SKM-1 (cell line): Measurements from ENCODE around the gene TSN.
"Not testable (repeated sequence)": the region's sequence is repeated elsewhere in the genome, so short reads cannot be mapped to it uniquely, and the experiment has no call there.

Experiments
- DNase-seq: peaks from one replicate; lab custom pipeline; 2025; ENCODE audit not compliant: unreplicated experiment; lab: John Stamatoyannopoulos, UW

TSN gene

DNA sequence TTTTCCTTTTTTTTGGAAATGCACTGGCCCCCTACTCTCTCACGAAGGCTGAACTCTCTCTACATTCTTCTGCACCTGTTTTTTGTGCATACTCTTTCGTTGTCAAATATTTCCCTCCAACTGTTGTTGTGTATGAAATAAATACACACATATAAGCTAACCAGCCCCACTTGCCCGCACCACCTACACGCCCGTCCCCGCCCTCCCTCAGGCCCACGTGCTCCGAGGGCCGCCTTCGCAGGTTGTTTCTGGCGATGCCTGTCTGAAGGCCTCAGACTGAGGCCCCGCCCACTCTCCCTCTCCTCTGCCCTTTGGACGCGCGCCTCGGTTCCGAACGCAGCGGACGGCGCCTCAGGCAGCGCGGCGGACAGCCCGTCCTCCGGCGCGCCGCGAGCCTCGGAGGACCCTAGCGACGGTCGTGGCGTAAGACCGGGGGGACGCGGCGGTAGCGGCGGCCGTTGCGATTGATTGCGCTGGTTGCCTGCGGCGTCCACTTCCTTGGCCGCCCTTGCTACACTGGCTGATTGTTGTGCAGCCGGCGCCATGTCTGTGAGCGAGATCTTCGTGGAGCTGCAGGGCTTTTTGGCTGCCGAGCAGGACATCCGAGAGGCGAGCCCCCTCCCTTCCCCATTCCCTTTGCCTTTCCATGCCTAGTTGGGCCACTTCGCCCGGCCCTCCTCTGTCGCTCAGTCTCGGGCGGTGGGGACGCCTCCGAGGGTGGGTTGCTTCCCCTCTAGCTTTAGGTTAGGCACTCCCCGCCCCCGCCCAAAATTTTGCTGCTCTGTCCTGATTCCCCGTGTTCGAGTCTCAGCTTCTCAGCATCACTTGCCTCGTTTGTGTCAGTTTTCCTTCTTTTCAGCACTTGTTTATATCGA lies at the start of gene TSN:
TSN (plus strand) TSS at position 415 of the 875 bp plus-strand sequence; CDS start at position 544, 129 bp downstream.
- DNase-seq = peak; percentile 96

DNA sequence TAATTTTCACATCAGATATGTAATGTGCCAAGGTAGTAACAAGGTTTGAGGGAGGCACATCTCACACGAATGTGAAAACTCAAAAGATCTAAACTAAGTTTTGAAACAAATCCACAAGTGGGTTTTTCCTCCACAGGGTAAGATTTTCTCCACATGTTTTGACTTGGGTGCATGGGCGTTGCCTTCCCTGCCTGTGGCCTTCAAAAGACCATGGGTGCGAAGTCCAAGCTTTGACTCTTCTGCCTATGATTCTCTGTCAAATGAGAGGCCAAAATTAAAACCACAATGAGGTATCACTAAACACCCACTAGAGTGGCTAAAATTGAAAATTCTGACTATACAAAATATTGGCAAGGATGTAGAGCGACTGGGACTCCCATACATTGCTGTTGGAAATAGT lies 49.5 kb upstream of the TSN start:
- DNase-seq = no peak

DNA sequence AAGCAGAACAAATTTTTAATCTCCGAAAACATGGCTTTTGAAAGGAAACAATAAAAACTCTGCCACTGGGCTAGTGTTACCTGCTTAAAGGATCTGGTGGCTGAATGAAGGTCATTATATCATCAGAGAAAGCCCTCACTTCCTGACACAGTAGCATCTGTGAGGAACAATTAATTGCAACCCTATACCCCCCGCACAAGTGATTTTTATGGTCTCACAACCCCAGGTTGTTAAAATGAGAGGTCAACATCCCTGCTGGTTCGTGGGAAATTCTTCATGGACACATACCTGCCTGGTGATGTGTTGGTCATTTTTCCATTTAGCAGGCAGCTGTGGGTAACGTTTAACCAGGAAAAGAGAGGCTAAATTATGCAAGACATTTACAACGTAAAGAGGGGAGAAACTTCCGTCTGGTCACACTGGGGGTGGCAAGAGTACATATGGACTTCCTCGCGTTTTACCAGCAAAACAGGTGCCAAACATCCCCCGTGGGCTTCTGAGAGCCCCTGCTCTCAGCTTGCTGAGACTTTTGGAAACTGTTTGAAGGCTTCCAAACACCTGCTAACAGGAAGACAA lies 48.0 kb upstream of the TSN start:
- no peak for DNase-seq

DNA sequence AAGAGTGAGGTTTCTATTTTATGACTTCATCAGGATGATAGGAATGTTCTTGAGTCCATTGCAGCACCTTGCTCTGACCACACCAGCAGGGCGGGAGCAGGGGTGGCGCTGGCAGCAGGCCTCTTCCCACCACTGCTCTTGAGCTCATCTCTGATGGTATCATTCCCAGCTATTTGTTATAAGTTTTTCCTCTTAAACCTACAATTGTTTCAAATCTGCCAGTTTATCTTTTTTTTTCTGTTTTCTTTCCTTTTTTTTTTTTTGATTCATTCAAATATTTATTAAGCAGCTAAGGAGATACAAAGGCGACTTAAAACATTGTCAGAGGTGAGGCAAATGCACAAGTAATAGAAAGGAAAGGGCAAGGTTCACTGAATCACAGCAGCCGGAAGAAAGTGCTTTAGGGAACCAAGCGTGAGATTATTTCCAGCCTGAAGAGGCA lies 47.5 kb upstream of the TSN start:
- no peak for DNase-seq

DNA sequence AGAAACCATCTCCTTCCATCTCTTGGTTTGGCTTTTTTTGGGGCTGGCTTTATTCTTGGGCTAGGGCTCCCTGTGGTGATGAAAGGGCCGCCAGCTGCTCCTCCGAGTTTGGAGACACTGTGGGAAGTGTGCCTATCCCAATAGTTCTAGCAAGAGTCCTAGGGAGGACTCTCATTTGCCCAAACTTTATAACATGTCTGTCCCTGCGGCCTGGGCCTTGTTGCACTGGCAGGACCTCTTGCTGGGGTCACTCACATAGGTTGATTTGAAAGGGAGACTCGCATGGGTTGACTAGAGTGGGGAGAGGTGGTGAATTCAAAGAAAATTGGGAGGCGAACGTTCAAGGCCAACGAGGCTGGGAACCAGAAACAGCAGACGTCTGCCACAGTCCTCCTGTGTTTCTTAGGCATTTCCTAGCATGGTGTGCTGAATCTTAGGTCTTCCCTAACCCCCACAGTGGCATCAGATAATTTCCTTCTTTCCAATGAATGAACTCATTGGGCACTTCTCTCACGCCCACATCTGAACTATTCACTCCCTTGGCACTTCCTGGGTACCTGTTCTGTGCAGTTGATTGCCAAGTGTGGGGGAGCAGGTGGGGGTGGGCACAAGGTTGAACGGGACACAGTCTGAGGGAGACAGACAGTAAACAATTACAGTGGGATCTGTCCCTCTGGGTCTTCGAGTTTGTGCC lies 45.5 kb upstream of the TSN start:
- no peak for DNase-seq

DNA sequence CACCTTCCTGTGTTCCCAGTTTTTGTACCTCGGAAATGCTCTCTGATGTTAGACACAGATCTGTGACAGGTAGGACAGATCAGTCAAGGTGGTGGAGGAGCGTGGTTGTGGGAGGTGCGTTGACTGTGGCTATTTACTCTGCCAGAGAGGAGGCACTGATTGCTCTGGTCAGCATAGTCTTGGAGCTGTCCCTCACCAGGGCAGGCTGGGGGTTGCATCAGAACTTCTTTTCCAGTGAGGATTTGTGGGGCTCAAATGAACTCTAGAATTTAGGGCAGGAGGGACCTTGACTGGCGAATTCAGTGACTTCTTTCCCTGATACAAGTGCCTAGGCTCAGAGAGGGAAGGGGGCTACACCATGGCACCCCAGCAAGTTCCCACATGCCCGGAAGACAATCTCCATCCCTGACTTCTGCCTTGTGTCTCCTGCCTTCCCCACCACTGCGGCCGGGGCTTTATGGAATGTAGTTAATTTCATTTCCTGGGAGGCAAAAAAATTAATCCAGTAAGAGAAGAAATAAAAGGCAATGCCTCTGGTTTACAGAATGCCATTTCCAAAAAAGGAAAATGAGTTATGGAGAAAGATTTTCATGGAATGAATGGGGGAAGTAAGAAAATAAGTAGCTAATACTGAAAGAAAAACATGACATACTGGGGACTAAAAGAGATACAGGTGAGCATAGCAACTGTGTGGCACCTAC lies 44.8 kb upstream of the TSN start:
- no peak for DNase-seq

DNA sequence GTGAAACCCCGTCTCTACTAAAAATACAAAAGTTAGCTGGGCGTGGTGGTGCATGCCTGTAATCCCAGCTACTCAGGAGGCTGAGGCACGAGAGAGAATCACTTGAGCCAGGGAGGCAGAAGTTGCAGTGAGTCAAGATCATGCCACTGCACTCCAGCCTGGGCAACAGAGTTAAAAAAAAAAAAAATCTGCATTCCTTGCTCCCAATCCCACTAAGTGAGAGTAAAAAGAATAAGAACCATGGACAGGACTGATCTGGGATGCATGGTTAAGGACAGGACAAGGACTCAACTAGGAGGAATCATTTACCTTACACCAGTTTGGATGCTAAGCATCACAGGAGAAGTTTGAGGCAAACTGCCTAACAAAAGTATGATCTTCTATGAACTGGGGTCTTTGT lies 44.0 kb upstream of the TSN start:
- not testable (repeated sequence) for DNase-seq

DNA sequence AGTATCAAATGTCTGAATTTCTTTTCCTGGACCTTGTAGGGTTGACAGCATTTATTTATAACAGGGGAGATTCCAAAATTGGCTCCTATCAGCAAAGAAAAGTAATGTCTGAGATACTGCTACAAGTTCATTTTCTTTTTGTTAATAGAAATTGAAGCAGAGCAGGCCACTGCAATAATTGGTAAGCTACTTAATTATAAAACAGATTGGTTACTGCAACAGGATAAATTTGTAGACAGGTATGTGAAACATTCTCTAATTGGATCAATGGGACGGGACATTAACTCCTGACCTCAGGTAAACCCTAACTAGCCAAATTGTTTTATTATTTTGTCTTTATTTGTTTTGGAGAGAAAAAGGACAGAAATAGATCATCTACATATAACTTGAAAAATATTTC lies 39.3 kb upstream of the TSN start:
- no peak for DNase-seq

DNA sequence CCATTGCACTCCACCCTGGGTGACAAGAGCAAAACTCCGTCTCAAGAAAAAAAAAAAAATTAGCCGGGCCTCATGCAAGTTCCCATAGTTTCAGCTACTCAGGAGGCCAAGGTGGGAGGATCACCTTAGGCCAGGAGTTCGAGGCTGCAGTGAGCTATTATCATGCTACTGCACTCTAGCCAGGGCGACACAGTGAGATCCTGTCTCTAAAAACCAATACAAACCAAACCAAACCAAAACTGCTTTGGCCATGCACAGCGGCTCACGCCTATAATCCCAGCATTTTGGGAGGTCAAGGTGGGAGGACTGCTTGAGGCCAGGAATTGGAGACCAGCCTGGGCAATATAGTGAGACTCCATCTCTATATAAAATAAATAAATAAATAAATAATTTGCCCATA lies 37.9 kb upstream of the TSN start:
- no peak for DNase-seq

DNA sequence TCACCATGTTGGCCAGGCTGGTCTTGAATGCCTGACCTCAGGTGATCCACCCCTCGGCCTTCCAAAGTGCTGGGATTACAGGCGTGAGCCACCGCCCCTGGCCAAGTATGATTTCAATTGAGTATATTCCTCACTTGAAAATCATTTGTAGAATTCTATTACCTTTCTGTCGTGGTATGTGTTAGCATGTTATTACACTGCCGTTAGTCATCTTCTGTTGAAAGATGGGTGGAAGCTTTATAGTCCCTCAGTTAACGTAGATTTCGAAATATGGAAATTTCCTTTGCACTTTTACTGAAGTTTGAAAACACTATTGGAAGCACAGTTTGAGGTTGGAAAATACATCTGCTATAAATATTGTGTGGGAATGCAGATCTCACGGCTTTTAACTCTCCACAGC lies 33.5 kb upstream of the TSN start:
- DNase-seq = no peak

DNA sequence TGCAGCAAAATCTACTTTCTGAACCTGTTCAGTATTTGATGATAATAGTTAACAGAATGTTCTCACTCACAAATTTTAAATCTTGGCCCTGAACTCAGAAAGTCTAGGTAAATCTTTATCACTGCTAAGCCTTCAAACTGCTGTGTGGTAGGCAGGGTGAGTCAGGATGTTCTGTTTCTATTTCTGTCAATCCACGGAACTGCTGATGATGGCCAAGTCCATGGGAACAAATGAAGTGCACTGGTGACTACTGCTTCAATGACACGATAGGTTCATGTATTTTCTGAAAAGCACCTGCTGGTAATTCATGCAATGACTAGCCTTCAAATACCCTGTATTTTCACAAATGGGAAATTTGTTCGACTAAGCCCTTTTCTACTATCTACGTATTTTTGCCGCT lies 33.0 kb upstream of the TSN start:
- DNase-seq = no peak

DNA sequence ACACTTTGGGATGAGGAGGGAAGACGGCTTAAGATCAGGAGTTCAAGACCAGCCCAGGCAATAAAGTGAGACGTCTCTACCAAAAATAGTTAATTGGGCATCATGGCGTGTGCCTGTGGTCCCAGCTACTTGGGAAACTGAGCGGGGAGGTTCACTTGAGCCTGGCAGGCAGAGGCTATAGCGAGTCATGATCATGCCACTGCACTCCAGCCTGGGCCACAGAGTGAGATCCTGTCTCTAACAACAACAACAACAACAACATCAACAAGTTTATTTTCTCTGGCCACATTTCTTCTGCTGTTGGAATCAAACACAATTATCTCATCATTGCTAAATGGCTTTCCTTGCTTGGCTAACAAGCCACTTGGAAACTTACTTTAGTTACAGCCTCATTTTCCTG lies 32.1 kb upstream of the TSN start:
- no peak for DNase-seq

DNA sequence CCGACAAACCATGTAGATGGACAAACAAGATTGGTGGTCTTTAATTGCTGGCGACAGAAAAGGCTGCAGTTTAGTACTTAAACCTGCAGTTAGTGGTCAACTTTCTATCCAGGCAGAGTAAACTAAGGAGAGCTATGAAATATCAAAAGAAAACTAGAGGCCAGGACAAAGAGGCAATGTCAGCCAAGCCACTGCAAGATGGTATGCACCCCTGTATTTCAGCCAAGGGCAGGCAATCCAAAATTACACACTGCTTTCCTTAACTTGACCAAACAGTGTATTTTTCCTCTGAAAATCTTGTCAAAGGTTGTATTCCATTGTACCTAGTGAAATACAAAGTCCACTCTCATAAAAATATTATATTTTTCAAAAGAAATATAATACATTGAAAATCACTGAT lies 28.1 kb upstream of the TSN start:
- no peak for DNase-seq

DNA sequence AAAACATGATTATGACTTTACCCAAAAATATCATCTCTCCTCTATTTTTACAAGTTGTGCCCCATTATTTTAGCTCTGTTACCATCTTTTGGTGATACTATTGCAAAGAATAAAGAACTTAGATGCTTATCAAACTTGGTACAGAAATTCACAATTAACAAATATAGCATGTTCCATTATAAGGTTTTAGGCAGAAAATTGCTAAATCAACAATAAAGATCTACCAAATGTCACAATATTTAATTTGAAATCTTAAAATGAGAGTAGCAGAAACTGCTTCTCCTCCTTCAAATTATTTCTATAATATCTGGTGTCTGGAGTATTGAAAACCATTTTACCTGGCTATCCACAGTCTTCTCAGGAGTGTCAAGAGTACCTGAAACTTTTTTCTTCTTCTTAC lies 27.5 kb upstream of the TSN start:
- DNase-seq = no peak

DNA sequence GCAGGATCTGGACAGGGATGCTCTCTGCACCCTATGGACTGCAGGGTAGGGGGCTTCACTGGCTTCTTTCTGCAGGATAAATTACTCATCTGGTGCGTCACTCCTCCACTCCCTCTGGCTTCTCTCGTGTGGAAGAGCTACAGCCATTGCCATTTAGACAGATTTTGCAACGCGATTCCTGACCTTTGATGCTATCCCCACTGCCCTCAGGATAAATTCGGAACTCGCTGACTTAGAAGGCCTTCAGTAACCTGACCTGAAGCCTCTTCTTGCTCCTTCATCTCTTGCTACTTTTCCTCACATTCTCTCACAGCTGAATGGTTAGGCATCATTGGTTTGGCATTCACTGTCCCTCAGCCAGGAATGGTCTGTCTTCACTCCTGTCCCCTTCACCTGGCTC lies 24.1 kb upstream of the TSN start:
- DNase-seq = no peak

DNA sequence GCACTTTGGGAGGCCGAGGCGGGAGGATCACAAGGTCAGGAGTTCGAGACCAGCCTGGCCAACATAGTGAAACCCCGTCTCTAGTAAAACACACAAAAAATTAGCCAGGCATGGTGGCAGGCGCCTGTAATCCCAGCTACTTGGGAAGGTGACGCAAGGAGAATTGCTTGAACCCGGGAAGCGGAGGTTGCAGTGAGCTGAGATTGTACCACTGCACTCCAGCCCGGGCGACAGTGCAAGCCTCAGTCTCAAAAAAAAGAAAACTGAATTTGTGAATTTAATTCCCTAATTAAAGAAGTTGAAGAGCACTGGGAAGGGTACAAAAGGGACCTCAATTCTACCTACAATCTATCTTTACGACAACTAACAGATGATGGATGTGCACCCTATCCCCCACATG lies 20.9 kb upstream of the TSN start:
- DNase-seq = not testable (repeated sequence)

DNA sequence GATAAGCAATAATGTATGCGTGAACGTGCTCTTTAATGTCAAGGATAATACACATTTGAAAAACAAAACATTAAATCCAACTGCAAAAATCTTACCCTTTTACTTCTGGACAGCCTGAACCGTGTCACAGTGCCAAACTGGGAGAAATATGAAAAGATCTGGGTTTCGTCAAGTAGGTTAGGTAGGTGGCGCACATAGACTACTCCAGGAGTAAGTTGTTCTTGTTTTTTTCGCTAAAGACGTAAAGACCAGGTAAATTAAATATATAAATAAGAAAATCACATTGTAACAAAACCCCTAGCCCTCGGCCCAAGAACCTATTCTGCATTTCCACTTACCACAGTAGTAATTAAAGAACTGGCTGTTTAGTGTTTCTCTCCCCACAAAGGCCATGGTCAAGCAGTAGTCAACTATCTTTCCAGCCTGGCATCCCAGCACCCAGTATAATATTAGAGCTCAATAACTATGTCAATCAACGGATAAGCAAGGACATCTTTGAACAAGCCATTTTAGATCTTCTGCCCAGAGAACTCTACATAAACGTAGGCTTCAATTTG lies 19.9 kb upstream of the TSN start:
- peak; percentile 16 for DNase-seq

DNA sequence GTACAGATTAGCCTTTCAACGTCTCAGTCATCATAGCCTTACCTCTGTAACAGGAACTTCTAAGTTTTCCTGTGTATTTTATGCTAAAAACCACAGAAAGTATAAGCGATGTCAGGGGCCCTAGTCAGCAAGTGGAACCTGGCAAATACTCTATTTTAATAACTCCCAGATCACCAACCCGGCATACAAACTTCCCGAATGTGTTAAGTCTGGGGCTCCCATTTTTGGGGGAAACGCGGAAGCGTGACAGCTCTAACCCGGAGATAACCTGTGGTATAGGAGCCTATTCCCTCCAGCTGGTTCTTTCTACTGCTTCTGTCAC lies 19.4 kb upstream of the TSN start:
- DNase-seq = no peak

DNA sequence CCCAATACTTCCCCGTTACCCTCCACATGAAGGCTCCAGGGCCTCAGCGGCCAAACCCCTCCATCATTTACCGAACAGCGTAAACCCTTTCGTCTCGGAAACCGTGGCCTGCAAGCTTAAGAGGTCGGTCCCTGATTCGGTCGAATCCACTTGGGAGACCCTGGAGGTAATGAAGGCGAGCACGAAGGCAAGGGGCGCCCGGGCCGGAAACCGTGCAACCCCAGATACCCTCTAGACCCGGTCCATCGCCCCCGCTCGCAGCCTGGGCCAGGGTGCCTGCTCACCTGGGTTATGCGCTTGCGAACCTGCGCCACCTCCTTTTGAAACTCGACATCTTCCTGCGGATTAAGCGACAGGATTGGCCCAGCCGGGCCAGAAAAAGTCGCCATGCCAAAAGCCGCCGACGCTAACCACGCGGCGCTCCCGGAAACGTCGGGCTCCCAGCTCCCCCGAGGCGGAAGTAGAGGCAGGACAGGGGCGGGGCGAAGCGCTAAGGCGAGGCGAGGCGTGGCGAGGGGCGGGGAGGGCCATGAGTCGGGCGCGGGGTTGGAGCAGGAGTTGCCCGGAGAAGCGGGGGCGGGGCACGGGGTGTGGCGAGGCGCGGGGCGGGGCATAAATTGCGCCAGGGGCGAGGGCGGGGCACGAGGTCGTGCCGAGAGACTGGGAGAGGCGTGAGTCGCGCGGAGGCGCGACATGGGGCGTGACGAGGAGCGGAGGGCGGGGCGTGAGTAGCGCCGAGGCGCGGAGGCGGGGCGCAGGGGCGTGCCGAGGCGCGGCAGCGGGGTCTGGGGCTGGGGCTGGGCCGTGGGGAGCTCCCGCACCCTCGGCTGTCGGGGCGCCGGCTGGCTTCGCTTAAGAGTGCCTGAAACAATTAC lies 18.8 kb upstream of the TSN start, which contains the start of gene NIFK:
NIFK (minus strand) TSS at position 414 of the 875 bp plus-strand sequence; CDS start at position 389, 25 bp downstream.
- peak; percentile 94 for DNase-seq

DNA sequence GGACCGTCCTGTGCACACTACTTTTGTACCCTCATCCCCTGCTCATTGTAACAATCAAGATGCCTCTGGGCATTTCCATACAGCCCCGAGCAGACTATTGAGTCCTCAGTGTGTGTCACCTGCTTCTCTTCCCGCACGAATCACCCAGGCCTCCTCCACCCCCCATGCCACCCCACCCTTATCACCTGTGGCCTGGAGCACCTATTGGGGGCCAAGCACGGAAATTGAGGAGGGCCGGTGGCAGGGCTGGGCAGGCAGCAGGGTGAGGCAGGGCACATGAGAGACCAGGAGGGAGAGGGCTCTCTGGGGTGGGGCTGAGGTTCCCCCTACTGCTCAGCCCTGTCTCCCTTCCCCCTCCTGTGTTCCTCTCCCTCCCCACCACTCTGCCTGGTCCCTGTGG lies 14.5 kb upstream of the TSN start:
- no peak for DNase-seq
